D721Med (cell line): ENCODE results near the gene BDH2.

Experiments
- DNase-seq: peaks from one replicate; pipeline ENCODE4 v3.0.0; 2011; ENCODE audit warnings: low spot score; ENCODE audit not compliant: insufficient read length
- FAIRE-seq: peaks from 2 replicates; lab custom pipeline; 2011; peaks lifted over from hg19 to GRCh38; lab: Jason Lieb, UNC
- TF ChIP-seq, protein P1 (sequence below): IDR thresholded peaks from 2 replicates; pipeline ENCODE4 v1.5.1; 2012; ENCODE audit warnings: mild to moderate bottlenecking, control low read depth; ENCODE audit not compliant: insufficient read depth; ENCODE audit errors: missing control alignments

The BDH2 gene

DNA sequence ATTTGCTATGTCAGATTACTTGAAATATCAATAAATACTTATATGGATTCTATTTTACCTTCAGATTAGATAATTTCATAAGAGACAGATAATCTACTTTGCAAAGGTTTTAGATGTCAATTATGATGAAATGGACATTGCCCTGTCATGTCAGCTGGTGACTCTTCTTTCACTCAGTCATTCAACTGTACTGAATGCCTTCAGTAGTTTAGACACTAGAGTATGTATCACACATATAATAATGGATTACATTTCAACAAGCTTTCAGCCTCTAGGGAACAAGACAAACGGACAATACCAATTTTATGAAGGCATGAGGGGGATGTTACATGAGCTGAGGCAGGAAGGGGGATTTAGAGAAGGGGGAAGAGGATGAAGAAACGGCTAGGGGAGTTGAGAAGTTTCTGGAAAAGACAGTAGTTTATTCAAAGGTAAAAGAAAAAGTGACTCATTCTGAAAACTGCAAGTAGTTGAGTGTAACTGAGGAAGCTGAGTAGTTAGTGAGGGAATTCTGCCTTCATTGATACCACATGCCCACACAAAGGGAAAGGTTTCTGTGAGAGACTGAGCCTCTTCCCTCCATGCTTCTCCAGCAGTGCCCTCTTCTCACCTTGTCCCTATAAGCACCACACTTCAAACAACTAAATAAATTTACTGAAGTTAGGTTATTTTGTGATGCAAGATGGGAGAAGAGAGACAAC lies 48.7 kb downstream of the BDH2 start:
- DNase-seq, result no peak
- TF ChIP-seq, protein P1, sequence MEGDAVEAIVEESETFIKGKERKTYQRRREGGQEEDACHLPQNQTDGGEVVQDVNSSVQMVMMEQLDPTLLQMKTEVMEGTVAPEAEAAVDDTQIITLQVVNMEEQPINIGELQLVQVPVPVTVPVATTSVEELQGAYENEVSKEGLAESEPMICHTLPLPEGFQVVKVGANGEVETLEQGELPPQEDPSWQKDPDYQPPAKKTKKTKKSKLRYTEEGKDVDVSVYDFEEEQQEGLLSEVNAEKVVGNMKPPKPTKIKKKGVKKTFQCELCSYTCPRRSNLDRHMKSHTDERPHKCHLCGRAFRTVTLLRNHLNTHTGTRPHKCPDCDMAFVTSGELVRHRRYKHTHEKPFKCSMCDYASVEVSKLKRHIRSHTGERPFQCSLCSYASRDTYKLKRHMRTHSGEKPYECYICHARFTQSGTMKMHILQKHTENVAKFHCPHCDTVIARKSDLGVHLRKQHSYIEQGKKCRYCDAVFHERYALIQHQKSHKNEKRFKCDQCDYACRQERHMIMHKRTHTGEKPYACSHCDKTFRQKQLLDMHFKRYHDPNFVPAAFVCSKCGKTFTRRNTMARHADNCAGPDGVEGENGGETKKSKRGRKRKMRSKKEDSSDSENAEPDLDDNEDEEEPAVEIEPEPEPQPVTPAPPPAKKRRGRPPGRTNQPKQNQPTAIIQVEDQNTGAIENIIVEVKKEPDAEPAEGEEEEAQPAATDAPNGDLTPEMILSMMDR, result no peak
- no peak for FAIRE-seq

DNA sequence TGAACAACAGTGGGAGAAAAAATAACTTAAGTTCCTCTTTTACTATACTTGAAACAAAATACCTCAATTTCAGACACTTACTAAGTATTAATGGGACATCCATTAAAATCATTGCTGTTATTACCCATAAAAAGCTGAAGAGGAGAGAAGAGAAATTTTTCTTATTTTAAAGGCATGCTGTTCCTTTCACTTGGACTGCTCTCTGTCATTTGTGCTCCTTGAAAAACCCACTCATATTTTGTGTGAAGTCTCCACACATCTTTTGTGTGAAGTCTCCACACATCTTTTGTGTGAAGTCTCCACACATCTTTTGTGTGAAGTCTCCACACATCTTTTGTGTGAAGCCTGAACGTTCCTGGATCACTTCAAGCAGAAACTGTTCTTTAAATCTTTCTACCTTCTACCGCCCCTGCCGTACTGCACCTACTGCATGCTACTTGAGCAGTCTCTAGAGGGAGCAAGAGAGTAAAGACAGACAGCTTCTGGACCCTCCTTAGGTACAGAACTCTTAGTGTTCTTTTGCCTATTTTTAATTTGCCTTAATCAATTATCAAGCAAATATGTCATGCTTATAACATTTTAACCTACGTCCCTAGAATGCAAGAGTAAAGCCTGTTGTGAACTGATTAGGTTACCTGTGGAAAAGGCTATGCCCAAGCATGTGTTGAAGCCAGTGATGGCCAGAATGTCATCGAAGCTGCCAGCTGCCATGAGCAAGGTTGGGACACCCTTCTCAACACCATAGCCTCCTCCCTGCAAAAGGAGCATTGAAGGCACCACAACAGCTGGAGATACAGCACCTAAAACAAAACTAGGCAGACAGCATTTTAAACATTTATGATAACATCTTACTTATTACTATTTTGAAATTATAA lies 53.0 kb downstream of the BDH2 start:
- DNase-seq (no peak), FAIRE-seq (peak; percentile 84)
- TF ChIP-seq, protein P1, result peak; percentile 72

GRCh38 chr4:103044183-103044582 lies 55.5 kb downstream of the BDH2 start:
- no peak for FAIRE-seq
- TF ChIP-seq, protein P1, result no peak
- no peak for DNase-seq

GRCh38 chr4:103036169-103036568 lies 63.5 kb downstream of the BDH2 start:
- FAIRE-seq, result no peak
- no peak for DNase-seq
- TF ChIP-seq, protein P1, result no peak

- FAIRE-seq, result no peak
These were observed 67.1 kb downstream of the BDH2 start for GRCh38 chr4:103032574-103032973.

GRCh38 chr4:103030791-103031190 lies 68.8 kb downstream of the BDH2 start:
- FAIRE-seq (no peak), DNase-seq (no peak)
- TF ChIP-seq, protein P1, result no peak

More at GRCh38 chr4:103032574-103032973, 67.1 kb downstream of the BDH2 start:
- DNase-seq, result no peak
- TF ChIP-seq, protein P1, result peak; percentile 35
